H1 (cell line): Measurements from ENCODE around the gene CD300A.

Experiments
- CEBPB ChIP-seq: IDR thresholded peaks from 2 replicates; pipeline ENCODE4 v1.6.1; 2012; ENCODE audit warnings: low read depth, low read length
- CTCF ChIP-seq, 3 experiments: IDR thresholded peaks; 1 replicate in 2 of 3; 2 replicates in 1 of 3; pipeline versions ENCODE4 v1.5.1 to v1.6.1; 2011; ENCODE audit warnings: low read length in 3 of 3, mild to moderate bottlenecking in 3 of 3, inconsistent platforms in 2 of 3, low read depth in 1 of 3, moderate library complexity in 1 of 3; ENCODE audit not compliant: insufficient read depth in 1 of 3; ENCODE audit errors: control extremely low read depth in 1 of 3
- GABPA ChIP-seq: IDR thresholded peaks from 2 replicates; pipeline ENCODE4 v1.6.1; 2011; ENCODE audit warnings: mild to moderate bottlenecking, low read length, moderate library complexity, borderline replicate concordance; ENCODE audit not compliant: insufficient read depth
- KDM5A ChIP-seq: fragments of 200-600 bp; IDR thresholded peaks from 2 replicates; pipeline ENCODE4 v1.7.1; 2012; ENCODE audit warnings: mild to moderate bottlenecking, low read length, inconsistent platforms, mixed read lengths
- POLR2A ChIP-seq, 2 experiments: IDR thresholded peaks; 1 replicate in 1 of 2; 2 replicates in 1 of 2; pipeline ENCODE4 v1.6.1; 2011; ENCODE audit warnings: low read depth in 2 of 2, low read length in 2 of 2, mild to moderate bottlenecking in 2 of 2; ENCODE audit errors: control extremely low read depth in 1 of 2
- POLR2AphosphoS5 ChIP-seq: IDR thresholded peaks from 2 replicates; pipeline ENCODE4 v1.6.1; 2011; ENCODE audit warnings: low read depth, low read length
- RXRA ChIP-seq: IDR thresholded peaks from 2 replicates; pipeline ENCODE4 v1.6.1; 2011; ENCODE audit warnings: low read depth, mild to moderate bottlenecking, low read length, moderate library complexity; ENCODE audit not compliant: insufficient read depth
- SIN3A ChIP-seq, 2 experiments: IDR thresholded peaks in 1 of 2; conservative IDR thresholded peaks in 1 of 2; 2 replicates each; pipeline ENCODE4 v1.6.1; 2011 to 2012; ENCODE audit warnings: low read length in 2 of 2, improper control_type of control experiment in 1 of 2, low read depth in 1 of 2, mild to moderate bottlenecking in 1 of 2
- TAF1 ChIP-seq: IDR thresholded peaks from 2 replicates; pipeline ENCODE4 v1.6.1; 2011; ENCODE audit warnings: mild to moderate bottlenecking, low read depth, low read length
- TEAD4 ChIP-seq: IDR thresholded peaks from 2 replicates; pipeline ENCODE4 v1.6.1; 2012; ENCODE audit warnings: low read depth, low read length, inconsistent platforms, mixed read lengths
- ZNF274 ChIP-seq: IDR thresholded peaks from 2 replicates; pipeline ENCODE4 v1.7.0; 2012; ENCODE audit warnings: low read length, borderline replicate concordance; ENCODE audit errors: extremely low read depth

- TF ChIP-seq GABPA (no peak), POLR2A (IDR thresholded peaks at IDR 0.05; ENCODE audit: control extremely low read depth in 1 of 2, low read depth in 2 of 2, low read length in 2 of 2) (no peak), RXRA (no peak), ZNF274 (no peak), KDM5A (no peak), SIN3A (conservative IDR thresholded peaks at IDR 0.05 in 1 of 2, IDR thresholded peaks at IDR 0.05 in 1 of 2; ENCODE audit: low read depth in 1 of 2, low read length in 2 of 2) (no peak), POLR2AphosphoS5 (no peak), CEBPB (no peak), TAF1 (no peak), TEAD4 (no peak), CTCF (IDR thresholded peaks at IDR 0.05; ENCODE audit: control extremely low read depth in 1 of 3, insufficient read depth in 1 of 3, low read depth in 1 of 3, low read length in 3 of 3) (no peak)
Observed at GRCh38 chr17:74435775-74436359, 30.6 kb upstream of the CD300A start.
